Skeletal muscle satellite cell (primary cell): ENCODE measurements around the gene ERICH6.

Experiments used
- H3K27me3 ChIP-seq: 2 replicates; pipeline ENCODE4 v1.7.0; 2013; ENCODE audit warnings: low read length; ENCODE audit not compliant: control insufficient read depth, insufficient read depth
- H3K36me3 ChIP-seq: 2 replicates; pipeline ENCODE4 v1.7.0; 2013; ENCODE audit warnings: mild to moderate bottlenecking, control low read depth, low read length; ENCODE audit not compliant: insufficient read depth
- H3K4me1 ChIP-seq: 2 replicates; pipeline ENCODE4 v1.7.0; 2013; ENCODE audit warnings: low read length; ENCODE audit not compliant: control insufficient read depth, insufficient read depth
- H3K4me2 ChIP-seq: 2 replicates; pipeline ENCODE4 v1.7.0; 2013; ENCODE audit warnings: mild to moderate bottlenecking, low read length
- H3K4me3 ChIP-seq: 2 replicates; pipeline ENCODE4 v1.7.0; 2013; ENCODE audit warnings: low read length
- H3K9ac ChIP-seq: 2 replicates; pipeline ENCODE4 v1.7.0; 2013; ENCODE audit warnings: mild to moderate bottlenecking, low read depth, low read length, moderate library complexity
- H3K9me3 ChIP-seq: replicated peaks from 2 replicates; pipeline ENCODE4 v1.7.0; 2013; ENCODE audit warnings: mild to moderate bottlenecking, control low read depth, low read length

ERICH6 gene

DNA sequence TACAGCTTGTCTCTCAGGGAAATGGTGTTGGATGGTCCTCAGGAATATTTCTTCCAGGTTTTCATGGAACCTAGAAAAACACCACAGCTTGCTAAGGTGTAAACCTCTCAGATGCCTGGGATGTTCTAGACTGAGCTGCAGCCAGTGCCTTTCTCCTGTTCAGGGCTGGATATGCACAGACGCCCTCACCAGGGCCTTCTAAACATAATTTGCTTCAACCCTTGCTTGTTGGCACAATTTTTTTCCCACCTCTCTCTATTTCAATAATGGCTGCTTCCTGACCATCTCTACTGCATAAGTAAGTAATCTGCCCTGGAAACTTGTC lies 31.0 kb upstream of the ERICH6 start:
- Histone ChIP-seq H3K4me1 (no peaks in the 10 kb centered on the region), H3K9me3 (no peaks in the 10 kb centered on the region), H3K27me3 (no peaks in the 10 kb centered on the region), H3K4me2 (no peak overlapping the region), H3K9ac (no peak overlapping the region), H3K36me3 (no peaks in the 10 kb centered on the region), H3K4me3 (no peak overlapping the region)

DNA sequence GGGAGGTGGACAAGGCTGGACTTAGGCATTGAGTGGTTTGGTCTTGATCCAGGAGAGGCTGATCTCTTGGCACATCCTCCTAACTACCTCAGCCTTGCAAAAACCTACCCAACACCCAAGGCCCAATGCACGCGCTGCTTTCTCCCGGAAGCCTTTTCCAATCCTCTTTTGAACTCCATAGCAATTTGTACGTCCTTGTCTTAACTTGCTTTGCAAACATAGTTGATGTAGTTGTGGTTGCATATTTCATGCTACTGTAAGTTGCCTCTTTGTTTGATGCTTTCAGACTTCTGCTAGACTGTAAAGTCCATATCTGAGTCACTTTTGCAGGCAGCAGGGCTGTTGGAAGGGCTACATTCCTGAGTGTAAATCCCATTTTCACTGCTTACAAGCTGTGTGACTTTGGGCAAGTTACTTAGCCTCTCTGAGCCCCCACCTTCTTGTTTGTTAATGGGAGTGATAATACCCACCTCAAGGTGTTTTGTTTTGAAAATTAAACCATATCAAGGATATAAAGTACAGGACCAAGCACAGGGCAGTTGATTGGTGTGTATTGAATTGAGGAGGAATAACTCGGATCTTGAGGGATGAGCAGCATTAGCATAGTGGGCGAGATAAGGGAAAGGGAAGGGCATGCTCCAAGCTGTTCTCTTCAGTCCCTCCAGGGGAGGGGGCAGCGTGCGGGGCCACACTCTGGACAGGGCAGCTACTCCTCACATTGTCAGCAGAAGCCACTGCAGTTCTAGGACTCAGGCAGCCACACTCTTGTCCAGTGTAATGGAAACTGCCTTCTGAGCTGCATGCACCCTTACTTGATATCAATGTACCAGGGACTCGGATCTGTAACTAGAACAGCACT lies 30.4 kb upstream of the ERICH6 start:
- no peaks in the 10 kb centered on the region for H3K36me3 ChIP-seq
- no peak overlapping the region for H3K4me3 ChIP-seq
- no peaks in the 10 kb centered on the region for H3K4me1 ChIP-seq
- H3K9ac ChIP-seq = no peak overlapping the region
- no peak overlapping the region for H3K4me2 ChIP-seq
- H3K27me3 ChIP-seq = no peaks in the 10 kb centered on the region
- H3K9me3 ChIP-seq = no peaks in the 10 kb centered on the region

DNA sequence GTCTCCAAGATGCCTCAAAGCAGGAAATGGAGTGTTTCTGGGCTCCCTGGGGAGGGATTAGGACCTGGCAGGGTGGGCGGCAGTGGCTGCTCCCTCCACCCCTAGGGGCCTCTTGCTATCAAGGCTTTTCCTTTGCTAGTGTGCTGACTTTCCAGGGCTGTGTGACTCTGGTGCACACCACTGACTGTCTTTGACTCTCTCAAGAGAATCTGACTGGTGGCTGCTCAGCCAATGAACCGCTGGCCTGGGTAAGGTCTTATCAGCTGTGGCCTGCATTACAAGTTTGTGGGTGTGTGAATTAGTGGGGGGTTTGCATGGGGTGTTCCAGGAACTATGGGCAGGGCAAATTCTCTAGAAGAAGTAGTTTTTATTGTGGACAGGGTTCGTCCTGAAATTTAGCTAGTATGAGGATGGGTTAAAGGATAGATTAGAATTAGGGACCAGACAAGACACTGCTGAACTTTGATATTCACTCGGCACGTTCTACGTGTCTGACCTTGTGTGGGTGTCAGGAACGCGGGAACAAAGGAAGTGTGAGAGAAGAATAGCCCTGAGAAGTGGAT lies 29.7 kb upstream of the ERICH6 start:
- Histone ChIP-seq H3K36me3 (no peaks in the 10 kb centered on the region), H3K4me1 (no peaks in the 10 kb centered on the region), H3K9ac (no peak overlapping the region), H3K9me3 (no peaks in the 10 kb centered on the region), H3K4me3 (no peak overlapping the region), H3K27me3 (no peaks in the 10 kb centered on the region), H3K4me2 (no peak overlapping the region)

DNA sequence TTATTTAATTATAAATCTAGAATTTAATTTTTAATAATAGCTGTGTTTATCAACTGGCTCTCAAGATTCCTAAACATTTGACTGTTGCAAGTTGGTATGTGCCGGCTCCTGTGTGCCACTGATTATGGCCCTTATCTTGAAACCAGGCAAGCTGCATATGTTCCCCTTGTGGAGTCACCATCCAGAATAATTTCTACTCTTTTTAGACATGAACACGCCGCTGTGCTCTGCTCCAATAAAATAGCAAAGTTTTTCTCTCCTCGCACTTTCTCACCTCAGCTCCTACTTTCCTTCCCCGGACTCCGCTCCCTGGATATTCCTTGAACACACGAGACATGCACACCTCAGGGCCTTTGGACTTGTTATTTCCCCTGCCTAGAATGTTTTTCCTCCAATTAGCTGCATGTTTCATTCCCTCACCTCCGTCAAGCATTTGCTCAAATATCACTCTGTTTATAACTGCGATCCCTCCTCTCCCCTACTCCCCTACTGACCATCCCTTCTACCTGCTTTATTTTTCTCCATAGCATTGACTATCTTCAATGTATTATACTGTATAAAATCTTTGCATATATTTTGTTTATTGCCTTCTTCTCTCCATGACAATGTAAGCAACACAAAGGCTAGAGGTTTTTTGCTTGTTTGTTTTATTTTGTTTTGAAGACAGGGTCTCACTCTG lies 26.1 kb upstream of the ERICH6 start:
- no peak overlapping the region for H3K4me3 ChIP-seq
- no peaks in the 10 kb centered on the region for H3K36me3 ChIP-seq
- no peaks in the 10 kb centered on the region for H3K27me3 ChIP-seq
- H3K9ac ChIP-seq = no peak overlapping the region
- no peaks in the 10 kb centered on the region for H3K9me3 ChIP-seq
- H3K4me1 ChIP-seq = no peaks in the 10 kb centered on the region
- H3K4me2 ChIP-seq = no peak overlapping the region

DNA sequence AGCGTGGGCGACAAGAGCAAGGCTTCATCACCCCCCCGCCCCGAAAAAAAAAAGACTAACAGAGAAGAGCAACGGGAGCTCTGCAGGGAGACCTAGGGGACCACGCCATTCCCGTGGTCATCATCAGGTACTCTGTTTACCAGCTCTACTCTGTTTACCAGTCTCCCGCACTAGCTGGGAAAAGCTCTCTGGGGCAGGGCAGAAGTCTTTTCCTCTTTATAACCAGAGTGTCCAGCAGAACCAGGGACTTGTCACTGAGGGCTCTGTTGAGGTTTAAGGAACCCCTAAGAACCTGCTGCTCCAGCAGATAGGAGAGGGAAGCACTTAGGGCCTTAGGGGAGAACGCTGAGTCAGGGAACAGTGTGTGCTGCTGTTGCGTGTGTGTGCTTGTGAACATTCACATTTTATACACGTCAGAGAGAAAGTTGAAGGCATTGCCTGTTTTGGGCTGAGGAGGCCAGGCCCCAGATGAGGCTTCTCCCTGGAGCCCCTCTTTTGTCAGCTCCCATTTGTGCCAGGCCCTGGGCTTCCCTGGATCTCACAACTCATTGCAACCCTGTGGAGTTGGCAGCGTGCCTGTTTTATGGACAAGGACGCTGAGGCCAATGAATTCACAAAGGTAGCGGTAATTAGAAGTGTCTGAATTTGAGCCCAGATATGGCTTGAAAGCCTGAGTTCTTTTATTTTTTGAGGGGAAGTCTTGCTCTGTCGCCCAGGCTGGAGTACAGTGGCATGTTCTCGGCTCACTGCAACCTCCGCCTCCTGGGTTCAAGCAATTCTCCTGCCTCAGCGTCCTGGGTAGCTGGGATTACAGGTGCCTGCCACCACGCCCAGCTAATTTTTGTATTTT lies 24.2 kb upstream of the ERICH6 start:
- H3K27me3 ChIP-seq = no peaks in the 10 kb centered on the region
- no peaks in the 10 kb centered on the region for H3K36me3 ChIP-seq
- no peaks in the 10 kb centered on the region for H3K4me1 ChIP-seq
- no peaks in the 10 kb centered on the region for H3K9me3 ChIP-seq
- H3K9ac ChIP-seq = no peak overlapping the region
- no peak overlapping the region for H3K4me2 ChIP-seq
- no peak overlapping the region for H3K4me3 ChIP-seq

DNA sequence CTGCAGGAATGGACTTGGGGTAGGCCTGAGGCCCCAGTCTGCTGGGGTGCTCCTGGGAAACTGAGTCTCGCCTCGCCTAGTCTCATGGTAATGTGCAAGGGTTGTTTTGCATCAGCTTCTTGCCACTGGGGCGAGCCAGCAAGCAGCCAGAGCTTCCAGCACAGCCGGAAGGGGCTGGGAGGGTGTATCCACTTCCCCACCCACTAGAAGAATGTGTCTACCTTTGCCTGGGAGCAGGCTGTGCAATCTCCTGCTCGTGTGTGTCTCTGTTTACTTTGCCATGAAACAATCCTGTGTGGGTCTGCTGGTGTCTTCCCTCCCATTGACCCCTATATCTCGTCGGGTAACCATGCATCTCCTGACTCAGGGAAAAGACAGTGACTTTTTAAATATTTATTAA lies 21.8 kb upstream of the ERICH6 start:
- no peaks in the 10 kb centered on the region for H3K4me1 ChIP-seq
- H3K9me3 ChIP-seq = no peaks in the 10 kb centered on the region
- no peaks in the 10 kb centered on the region for H3K36me3 ChIP-seq
- no peaks in the 10 kb centered on the region for H3K27me3 ChIP-seq
- H3K4me2 ChIP-seq = no peak overlapping the region
- no peak overlapping the region for H3K4me3 ChIP-seq
- H3K9ac ChIP-seq = no peak overlapping the region

DNA sequence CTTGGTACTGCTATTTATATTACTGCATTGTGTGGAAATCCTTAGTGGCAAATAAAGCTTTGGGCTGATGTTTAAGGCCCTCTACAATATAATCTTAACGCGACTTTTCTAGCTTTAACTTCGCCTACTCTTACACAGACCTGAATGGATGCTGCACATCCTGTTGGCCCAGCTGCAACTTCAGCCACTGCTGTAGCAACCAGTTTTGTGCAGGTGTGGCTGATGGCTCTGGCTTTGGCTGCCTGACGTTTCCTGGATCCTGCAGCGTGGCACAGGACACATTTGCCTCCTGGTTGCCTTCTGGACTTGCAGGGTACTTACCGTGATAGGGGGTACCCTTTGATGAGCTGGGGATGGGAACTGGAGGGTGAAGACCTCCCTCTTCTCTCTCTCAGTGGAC lies 20.2 kb upstream of the ERICH6 start:
- no peaks in the 10 kb centered on the region for H3K9me3 ChIP-seq
- H3K27me3 ChIP-seq = no peaks in the 10 kb centered on the region
- no peak overlapping the region for H3K4me2 ChIP-seq
- no peaks in the 10 kb centered on the region for H3K36me3 ChIP-seq
- no peak overlapping the region for H3K9ac ChIP-seq
- no peaks in the 10 kb centered on the region for H3K4me1 ChIP-seq
- no peak overlapping the region for H3K4me3 ChIP-seq

DNA sequence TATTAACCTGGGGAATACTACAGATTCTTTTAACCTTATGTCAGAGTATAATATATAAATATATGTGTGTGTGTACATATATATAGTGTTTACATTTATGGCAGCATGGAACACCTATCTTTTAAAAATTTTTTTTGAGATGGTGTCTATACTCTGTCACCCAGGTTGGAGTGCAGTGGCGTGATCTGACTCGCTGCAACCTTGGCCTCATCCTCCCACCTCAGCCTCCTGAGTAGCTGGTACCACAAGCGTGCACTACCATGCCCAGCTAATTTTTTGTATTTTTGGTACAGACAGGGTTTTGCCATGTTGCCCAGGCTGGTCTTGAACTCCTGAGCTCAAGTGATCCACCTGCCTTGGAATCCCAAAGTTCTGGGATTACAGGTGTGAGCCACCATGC lies 18.5 kb upstream of the ERICH6 start:
- no peaks in the 10 kb centered on the region for H3K27me3 ChIP-seq
- no peak overlapping the region for H3K4me3 ChIP-seq
- no peaks in the 10 kb centered on the region for H3K36me3 ChIP-seq
- no peaks in the 10 kb centered on the region for H3K4me1 ChIP-seq
- H3K9me3 ChIP-seq = no peaks in the 10 kb centered on the region
- no peak overlapping the region for H3K9ac ChIP-seq
- H3K4me2 ChIP-seq = no peak overlapping the region

DNA sequence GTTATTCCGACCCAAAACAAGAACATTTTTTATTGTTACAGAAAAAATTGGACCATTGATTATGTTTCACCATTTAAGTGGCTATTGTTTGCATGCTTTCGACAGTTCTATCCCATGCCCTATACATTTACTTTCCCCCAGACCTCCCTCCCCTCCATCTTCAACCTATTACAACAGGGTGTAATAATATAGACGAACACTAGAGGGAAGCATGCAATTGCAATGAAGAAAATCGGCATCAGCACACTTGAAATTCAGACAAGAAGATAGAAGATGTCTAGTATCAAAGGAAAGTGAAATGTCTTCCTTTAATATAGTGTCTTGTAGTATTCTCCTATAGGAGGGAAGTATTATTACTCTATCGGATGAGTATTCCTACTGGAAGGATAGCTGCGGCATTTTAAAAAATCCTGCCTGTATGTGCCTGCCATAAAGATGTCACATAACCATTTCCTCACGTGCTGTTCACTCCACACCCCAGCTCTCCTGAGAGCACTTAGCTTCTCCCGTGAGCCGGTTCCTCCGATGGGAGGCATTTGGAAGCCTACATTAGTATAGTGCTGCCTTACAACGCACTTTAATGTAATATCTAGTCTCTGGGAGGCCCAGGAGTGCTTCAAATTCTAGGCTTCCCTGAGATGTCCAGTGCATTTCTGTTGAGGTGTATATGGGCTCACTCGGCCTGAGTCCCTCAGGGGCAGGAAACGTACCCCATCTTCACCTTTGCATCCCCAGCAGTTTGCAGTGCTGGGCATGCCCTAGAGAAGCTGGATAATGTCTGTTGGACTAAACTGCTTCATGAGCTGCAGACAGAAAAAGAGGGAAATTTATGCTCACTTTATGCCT lies 17.8 kb upstream of the ERICH6 start:
- no peaks in the 10 kb centered on the region for H3K9me3 ChIP-seq
- H3K4me3 ChIP-seq = no peak overlapping the region
- H3K4me2 ChIP-seq = no peak overlapping the region
- H3K4me1 ChIP-seq = no peaks in the 10 kb centered on the region
- no peaks in the 10 kb centered on the region for H3K36me3 ChIP-seq
- no peak overlapping the region for H3K9ac ChIP-seq
- no peaks in the 10 kb centered on the region for H3K27me3 ChIP-seq

DNA sequence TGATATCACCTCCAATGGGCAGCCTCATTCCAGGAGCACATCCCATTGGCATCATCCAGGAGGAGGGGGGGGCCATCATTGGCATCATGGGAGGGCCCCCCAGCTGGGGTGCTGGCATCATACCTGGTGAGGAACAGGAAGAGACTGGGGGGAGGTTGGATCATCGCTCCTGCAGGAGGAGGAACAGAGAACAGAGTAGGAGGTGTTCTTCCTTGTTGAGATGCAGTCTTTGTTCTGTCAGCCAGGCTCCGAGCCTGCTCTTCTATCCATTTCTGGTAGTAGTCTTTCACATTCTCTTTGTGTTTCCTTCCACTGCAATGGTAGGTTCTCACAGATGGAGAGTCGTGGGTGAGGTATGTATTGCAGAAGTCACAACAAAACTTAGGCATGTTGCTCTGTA lies 16.7 kb upstream of the ERICH6 start:
- Histone ChIP-seq H3K4me1 (no peaks in the 10 kb centered on the region), H3K9me3 (no peaks in the 10 kb centered on the region), H3K4me2 (no peak overlapping the region)

DNA sequence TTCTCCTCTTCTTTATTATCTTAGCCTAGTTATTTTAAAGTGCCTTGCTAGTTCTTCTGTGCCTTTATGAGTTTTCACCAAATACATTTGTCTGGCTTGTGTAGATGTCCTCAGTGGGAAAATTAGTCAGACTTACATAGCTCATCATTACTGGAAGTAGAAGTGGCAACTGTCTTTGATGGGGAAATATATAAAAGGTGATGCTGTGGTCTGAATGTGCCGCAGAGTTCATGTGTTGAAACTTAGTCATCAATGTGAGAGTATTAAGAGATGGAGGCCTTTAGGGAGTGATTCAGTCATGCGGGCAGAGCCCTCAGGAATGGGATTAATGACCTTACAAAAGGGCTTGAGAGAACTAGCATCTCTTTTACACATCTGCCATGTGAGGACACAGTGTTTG lies 6.4 kb upstream of the ERICH6 start:
- Histone ChIP-seq H3K4me1 (no peaks in the 10 kb centered on the region), H3K9ac (no peak overlapping the region), H3K9me3 (no peaks in the 10 kb centered on the region), H3K4me3 (no peak overlapping the region), H3K4me2 (no peak overlapping the region), H3K27me3 (no peaks in the 10 kb centered on the region), H3K36me3 (no peaks in the 10 kb centered on the region)

More for the DNA sequence above, 16.7 kb upstream of the ERICH6 start:
- Histone ChIP-seq H3K9ac (no peak overlapping the region), H3K36me3 (no peaks in the 10 kb centered on the region), H3K4me3 (no peak overlapping the region), H3K27me3 (no peaks in the 10 kb centered on the region)
